Measurements from ENCODE around the gene TLE4.

The TLE4 gene

DNA sequence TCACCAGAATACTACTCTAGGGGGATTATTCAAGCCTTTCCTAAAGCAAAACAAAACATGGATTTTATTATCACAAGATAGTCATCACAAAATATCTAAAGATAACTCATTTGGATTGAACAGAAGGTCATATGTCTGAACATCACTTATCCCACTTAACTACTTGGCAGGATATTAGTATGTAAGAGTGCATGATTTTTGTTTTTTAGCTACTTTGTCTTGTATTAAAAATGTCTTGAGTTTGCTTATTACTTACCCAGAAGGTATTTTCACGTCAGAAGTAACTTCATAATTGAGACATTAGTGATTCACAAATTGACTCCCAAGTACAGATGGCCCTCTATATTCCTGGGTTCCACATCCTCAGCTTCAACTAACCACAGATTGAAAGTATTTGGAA is 113.8 kb downstream of the TLE4 start:
- H3K4me1 ChIP-seq (ENCODE audit: insufficient read depth, low read length, poor library complexity, severe bottlenecking) = peaks cover 67% of the 10 kb centered on the region

DNA sequence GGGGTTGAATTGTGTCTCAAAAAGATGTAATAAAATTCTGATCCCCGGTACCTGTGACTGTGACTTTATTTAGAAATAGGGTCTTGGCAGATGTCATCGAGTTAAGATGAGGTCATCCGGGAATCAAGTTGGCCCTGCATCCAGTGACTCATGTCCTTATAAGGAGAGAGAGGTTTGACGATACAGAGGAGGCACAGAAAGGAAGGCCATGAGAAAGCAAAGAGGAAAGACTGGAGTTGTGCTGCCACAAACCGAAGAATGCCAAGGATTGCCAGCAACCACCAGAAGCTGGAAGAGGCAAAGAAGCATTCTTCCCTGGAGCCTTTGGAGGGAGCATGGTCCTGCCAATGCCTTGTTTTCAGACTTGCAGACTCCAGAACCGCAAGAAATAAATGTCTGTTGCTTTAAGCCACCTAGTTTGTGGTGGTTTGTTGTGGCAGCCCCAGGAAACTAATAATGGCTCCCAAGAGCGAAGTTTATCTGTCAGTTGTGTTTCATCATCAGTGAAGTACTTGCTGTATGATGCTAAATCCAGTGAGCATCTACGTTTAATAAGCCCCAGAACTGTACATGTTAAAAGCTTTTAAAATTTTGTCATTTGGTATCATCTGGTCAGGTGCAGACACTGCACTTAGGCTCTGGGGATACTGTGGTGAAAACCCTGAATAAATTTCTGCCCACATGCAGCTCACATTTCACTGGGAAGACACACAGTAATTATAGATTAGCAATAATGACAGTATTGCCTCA is 114.8 kb downstream of the TLE4 start:
- peaks cover 44% of the 10 kb centered on the region for H3K79me2 ChIP-seq (ENCODE audit: insufficient read depth, low read length)
- no peak for TF ChIP-seq EZH2phosphoT487 (IDR thresholded peaks at IDR 0.05; ENCODE audit: borderline replicate concordance)
- TF ChIP-seq, protein P1, sequence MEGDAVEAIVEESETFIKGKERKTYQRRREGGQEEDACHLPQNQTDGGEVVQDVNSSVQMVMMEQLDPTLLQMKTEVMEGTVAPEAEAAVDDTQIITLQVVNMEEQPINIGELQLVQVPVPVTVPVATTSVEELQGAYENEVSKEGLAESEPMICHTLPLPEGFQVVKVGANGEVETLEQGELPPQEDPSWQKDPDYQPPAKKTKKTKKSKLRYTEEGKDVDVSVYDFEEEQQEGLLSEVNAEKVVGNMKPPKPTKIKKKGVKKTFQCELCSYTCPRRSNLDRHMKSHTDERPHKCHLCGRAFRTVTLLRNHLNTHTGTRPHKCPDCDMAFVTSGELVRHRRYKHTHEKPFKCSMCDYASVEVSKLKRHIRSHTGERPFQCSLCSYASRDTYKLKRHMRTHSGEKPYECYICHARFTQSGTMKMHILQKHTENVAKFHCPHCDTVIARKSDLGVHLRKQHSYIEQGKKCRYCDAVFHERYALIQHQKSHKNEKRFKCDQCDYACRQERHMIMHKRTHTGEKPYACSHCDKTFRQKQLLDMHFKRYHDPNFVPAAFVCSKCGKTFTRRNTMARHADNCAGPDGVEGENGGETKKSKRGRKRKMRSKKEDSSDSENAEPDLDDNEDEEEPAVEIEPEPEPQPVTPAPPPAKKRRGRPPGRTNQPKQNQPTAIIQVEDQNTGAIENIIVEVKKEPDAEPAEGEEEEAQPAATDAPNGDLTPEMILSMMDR (conservative IDR thresholded peaks at IDR 0.05; ENCODE audit: low read length) = 0 out of 2 replicates have a peak, but pooled peaks have one; percentile 12

More for the DNA sequence above, 113.8 kb downstream of the TLE4 start:
- no peak for TF ChIP-seq EZH2phosphoT487 (IDR thresholded peaks at IDR 0.05; ENCODE audit: borderline replicate concordance)
- TF ChIP-seq, protein P1 (conservative IDR thresholded peaks at IDR 0.05; ENCODE audit: low read length) = no peak
- Histone ChIP-seq H3K9me2 (replicated peaks; ENCODE audit: low read depth, low read length) (no peaks in the 10 kb centered on the region), H3K9me3 (ENCODE audit: insufficient read depth, low read depth, low read length) (no peaks in the 10 kb centered on the region), H3F3A (ENCODE audit: low read depth) (peaks cover 3% of the 10 kb centered on the region; the same call in 1 of the 2 replicates), H4K20me1 (ENCODE audit: insufficient read depth, low read length, poor library complexity, severe bottlenecking) (peaks cover 67% of the 10 kb centered on the region), H3K4me3 (ENCODE audit: low read length, poor library complexity, severe bottlenecking) (no peak overlapping the region), H3K79me2 (ENCODE audit: insufficient read depth, low read length) (peaks cover 51% of the 10 kb centered on the region), H3K36me3 (ENCODE audit: insufficient read depth, low read length) (peaks cover 3% of the 10 kb centered on the region; the same call in 1 of the 2 replicates), H2AFZ (ENCODE audit: low read length) (no peak overlapping the region), H3K4me2 (ENCODE audit: low read depth, low read length, poor library complexity, severe bottlenecking) (no peak overlapping the region), H3K27me3 (ENCODE audit: insufficient read depth, low read length, poor library complexity, severe bottlenecking) (no peaks in the 10 kb centered on the region), H3K9ac (ENCODE audit: low read depth, low read length, poor library complexity, severe bottlenecking) (no peak overlapping the region)

DNA sequence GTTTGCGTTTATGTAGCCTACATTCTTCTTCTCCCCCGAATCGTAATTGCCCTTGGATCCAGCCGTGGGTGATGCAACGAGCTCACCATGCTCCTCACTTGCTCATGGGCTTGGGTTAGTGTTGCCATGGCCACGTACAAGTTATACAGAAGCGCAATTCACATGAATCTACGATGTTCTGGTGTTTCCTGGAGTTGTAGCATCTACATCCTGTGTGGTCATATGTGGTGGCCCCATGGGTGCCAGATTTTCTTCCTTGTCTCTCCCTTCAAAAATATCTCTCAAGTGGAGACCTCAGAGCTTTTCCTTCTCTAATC is 115.3 kb downstream of the TLE4 start:
- no peaks in the 10 kb centered on the region for H3K9me3 ChIP-seq (ENCODE audit: insufficient read depth, low read depth, low read length)
- peaks cover 41% of the 10 kb centered on the region for H3K79me2 ChIP-seq (ENCODE audit: insufficient read depth, low read length)
- H3K36me3 ChIP-seq (ENCODE audit: insufficient read depth, low read length) = peaks cover 3% of the 10 kb centered on the region; the same call in 1 of the 2 replicates
- H3K27me3 ChIP-seq (ENCODE audit: insufficient read depth, low read length, poor library complexity, severe bottlenecking) = no peaks in the 10 kb centered on the region
- peak overlapping the region; percentile 82 for H3K4me2 ChIP-seq (ENCODE audit: low read depth, low read length, poor library complexity, severe bottlenecking)
- peak overlapping the region; percentile 64 for H3K4me3 ChIP-seq (ENCODE audit: low read length, poor library complexity, severe bottlenecking)
- no peaks in the 10 kb centered on the region for H3K9me2 ChIP-seq (replicated peaks; ENCODE audit: low read depth, low read length)
- no peak overlapping the region for H3K9ac ChIP-seq (ENCODE audit: low read depth, low read length, poor library complexity, severe bottlenecking)
- peaks cover 57% of the 10 kb centered on the region for H3K4me1 ChIP-seq (ENCODE audit: insufficient read depth, low read length, poor library complexity, severe bottlenecking)
- TF ChIP-seq, protein P1 (conservative IDR thresholded peaks at IDR 0.05; ENCODE audit: low read length) = no peak
- peak; percentile 30; the same call in 1 of the 2 replicates for TF ChIP-seq EZH2phosphoT487 (IDR thresholded peaks at IDR 0.05; ENCODE audit: borderline replicate concordance)
- no peak overlapping the region for H2AFZ ChIP-seq (ENCODE audit: low read length)
- peaks cover 3% of the 10 kb centered on the region; the same call in 1 of the 2 replicates for H3F3A ChIP-seq (ENCODE audit: low read depth)
- H4K20me1 ChIP-seq (ENCODE audit: insufficient read depth, low read length, poor library complexity, severe bottlenecking) = peaks cover 70% of the 10 kb centered on the region

More for the DNA sequence above, 114.8 kb downstream of the TLE4 start:
- no peak overlapping the region for H3K9ac ChIP-seq (ENCODE audit: low read depth, low read length, poor library complexity, severe bottlenecking)
- no peaks in the 10 kb centered on the region for H3K27me3 ChIP-seq (ENCODE audit: insufficient read depth, low read length, poor library complexity, severe bottlenecking)
- no peak overlapping the region for H2AFZ ChIP-seq (ENCODE audit: low read length)
- H4K20me1 ChIP-seq (ENCODE audit: insufficient read depth, low read length, poor library complexity, severe bottlenecking) = peaks cover 68% of the 10 kb centered on the region
- H3K9me3 ChIP-seq (ENCODE audit: insufficient read depth, low read depth, low read length) = no peaks in the 10 kb centered on the region
- peaks cover 3% of the 10 kb centered on the region; the same call in 1 of the 2 replicates for H3K36me3 ChIP-seq (ENCODE audit: insufficient read depth, low read length)
- peak overlapping the region; percentile 82 for H3K4me2 ChIP-seq (ENCODE audit: low read depth, low read length, poor library complexity, severe bottlenecking)
- H3K4me1 ChIP-seq (ENCODE audit: insufficient read depth, low read length, poor library complexity, severe bottlenecking) = peaks cover 59% of the 10 kb centered on the region
- no peaks in the 10 kb centered on the region for H3K9me2 ChIP-seq (replicated peaks; ENCODE audit: low read depth, low read length)
- peaks cover 3% of the 10 kb centered on the region; the same call in 1 of the 2 replicates for H3F3A ChIP-seq (ENCODE audit: low read depth)
- peak overlapping the region; percentile 64 for H3K4me3 ChIP-seq (ENCODE audit: low read length, poor library complexity, severe bottlenecking)

Measured in Loucy (cell line).